EL (cell line): ENCODE measurements around the gene NLRC5.
"Not testable (repeated sequence)": the region's sequence is repeated elsewhere in the genome, so short reads cannot be mapped to it uniquely, and the experiment has no call there.

Experiments
- DNase-seq: peaks from one replicate; pipeline ENCODE4 v3.0.0-alpha.2; 2016

NLRC5 gene

GRCh38 chr16:57053206-57053605 is 63.8 kb downstream of the NLRC5 start:
- no peak for DNase-seq

GRCh38 chr16:57054338-57054737 is 65.0 kb downstream of the NLRC5 start:
- DNase-seq = no peak

GRCh38 chr16:57054771-57055170 is 65.4 kb downstream of the NLRC5 start:
- DNase-seq = no peak

- DNase-seq = no peak
Observed at GRCh38 chr16:57055671-57056070, 66.3 kb downstream of the NLRC5 start.

GRCh38 chr16:57058291-57058861 is 69.0 kb downstream of the NLRC5 start:
- DNase-seq = no peak

GRCh38 chr16:57060323-57061083 is 71.1 kb downstream of the NLRC5 start:
- DNase-seq = no peak

- peak; percentile 90 for DNase-seq
Observed at GRCh38 chr16:57061084-57061905, 71.9 kb downstream of the NLRC5 start.

GRCh38 chr16:57062329-57062728 is 73.0 kb downstream of the NLRC5 start:
- no peak for DNase-seq

- not testable (repeated sequence) for DNase-seq
Observed at GRCh38 chr16:57063189-57063588, 73.8 kb downstream of the NLRC5 start.

- no peak for DNase-seq
Observed at GRCh38 chr16:57064995-57065394, 75.6 kb downstream of the NLRC5 start.

GRCh38 chr16:57066625-57067024 is 77.3 kb downstream of the NLRC5 start:
- DNase-seq = no peak

GRCh38 chr16:57067347-57067746 is 78.0 kb downstream of the NLRC5 start:
- no peak for DNase-seq

GRCh38 chr16:57069053-57069452 is 79.7 kb downstream of the NLRC5 start:
- DNase-seq = no peak

GRCh38 chr16:57069635-57070370 is 80.4 kb downstream of the NLRC5 start:
- no peak for DNase-seq

- no peak for DNase-seq
Observed at GRCh38 chr16:57070424-57070823, 81.1 kb downstream of the NLRC5 start.

GRCh38 chr16:57071081-57071732 is 81.8 kb downstream of the NLRC5 start:
- not testable (repeated sequence) for DNase-seq

GRCh38 chr16:57071831-57072582 is 82.7 kb downstream of the NLRC5 start:
- peak; percentile 45 for DNase-seq

- no peak for DNase-seq
Observed at GRCh38 chr16:57072616-57073275, 83.4 kb downstream of the NLRC5 start.

- no peak for DNase-seq
Observed at GRCh38 chr16:57077714-57078113, 88.4 kb downstream of the NLRC5 start.

GRCh38 chr16:57081744-57082143 is 92.4 kb downstream of the NLRC5 start:
- no peak for DNase-seq

GRCh38 chr16:57082664-57083063 is 93.3 kb downstream of the NLRC5 start:
- DNase-seq = no peak
